ENCODE data around the gene PLEKHA8. TPM values are rescaled to one million over a fixed set of nuclear protein-coding genes. Genes with fewer than 3 reads are reported as not detected.
A peak's percentile ranks its signal among the peaks of the same experiment; 100 is the strongest.
"Not testable (repeated sequence)": the region's sequence is repeated elsewhere in the genome, so short reads cannot be mapped to it uniquely, and the experiment has no call there.

PLEKHA8 gene
- total RNA-seq, 1 donor from 2014 or later, result 4.3 TPM

- DNase-seq (ENCODE audit: low spot score); ATAC-seq: not testable (repeated sequence)
Observed at GRCh38 chr7:30098599-30098998, 70.4 kb downstream of the PLEKHA8 start.

GRCh38 chr7:30102281-30102680 lies 74.1 kb downstream of the PLEKHA8 start:
- DNase-seq (ENCODE audit: low spot score) (no peak), ATAC-seq (no peak)

GRCh38 chr7:30104157-30104556 lies 75.9 kb downstream of the PLEKHA8 start:
- no peak for DNase-seq (ENCODE audit: low spot score)
- no peak for ATAC-seq

GRCh38 chr7:30112103-30112713 lies 84.0 kb downstream of the PLEKHA8 start:
- ATAC-seq, result no peak

GRCh38 chr7:30113144-30113543 lies 84.9 kb downstream of the PLEKHA8 start:
- no peak for DNase-seq (ENCODE audit: low spot score)

More at GRCh38 chr7:30112103-30112713, 84.0 kb downstream of the PLEKHA8 start:
- DNase-seq (ENCODE audit: low spot score), result no peak

GRCh38 chr7:30114536-30115238 lies 86.5 kb downstream of the PLEKHA8 start:
- ATAC-seq (no peak), DNase-seq (ENCODE audit: low spot score) (no peak)

More at GRCh38 chr7:30113144-30113543, 84.9 kb downstream of the PLEKHA8 start:
- ATAC-seq, result no peak

GRCh38 chr7:30115709-30116297 lies 87.6 kb downstream of the PLEKHA8 start:
- ATAC-seq, result no peak
- DNase-seq (ENCODE audit: low spot score), result no peak

GRCh38 chr7:30116771-30117170 lies 88.6 kb downstream of the PLEKHA8 start:
- DNase-seq (ENCODE audit: low spot score) (no peak), ATAC-seq (no peak)

GRCh38 chr7:30117896-30118295 lies 89.7 kb downstream of the PLEKHA8 start:
- DNase-seq (ENCODE audit: low spot score) (no peak), ATAC-seq (no peak)

- ATAC-seq (no peak), DNase-seq (ENCODE audit: low spot score) (no peak)
Observed at GRCh38 chr7:30119890-30120577, 91.8 kb downstream of the PLEKHA8 start.

- ATAC-seq (no peak), DNase-seq (ENCODE audit: low spot score) (no peak)
Observed at GRCh38 chr7:30133736-30134610, 105.8 kb downstream of the PLEKHA8 start.

- DNase-seq (ENCODE audit: low spot score) (peak; percentile 88), ATAC-seq (peak; percentile 90)
Observed at GRCh38 chr7:30134611-30135300, 106.5 kb downstream of the PLEKHA8 start, which contains the start of gene MTURN. MTURN (plus strand) TSS chr7:30134986; CDS start chr7:30135137, 151 bp downstream.

GRCh38 chr7:30135301-30136116 lies 107.3 kb downstream of the PLEKHA8 start:
- ATAC-seq (peak; percentile 52), DNase-seq (ENCODE audit: low spot score) (peak; percentile 63)

GRCh38 chr7:30136117-30136731 lies 108.0 kb downstream of the PLEKHA8 start:
- DNase-seq (ENCODE audit: low spot score), result no peak
- no peak for ATAC-seq

- no peak for DNase-seq (ENCODE audit: low spot score)
- no peak for ATAC-seq
Observed at GRCh38 chr7:30136743-30137485, 108.7 kb downstream of the PLEKHA8 start.

- DNase-seq (ENCODE audit: low spot score) (no peak), ATAC-seq (no peak)
Observed at GRCh38 chr7:30139836-30140384, 111.7 kb downstream of the PLEKHA8 start.

GRCh38 chr7:30140456-30140855 lies 112.2 kb downstream of the PLEKHA8 start:
- no peak for ATAC-seq
- no peak for DNase-seq (ENCODE audit: low spot score)

Data from left lobe of liver (tissue), 2 donors.